Calu3 (cell line): ENCODE data around the gene APOL6. TPM values are rescaled to one million over a fixed set of nuclear protein-coding genes. Genes with fewer than 3 reads are reported as not detected.

ENCODE experiments used
- Bru-seq: library from RNA; stranded (reverse); fragments of 400-500 nt; gene quantifications from one replicate; lab custom pipeline; 2021; lab: Mats Ljungman, UMichigan
- BruChase-seq, 2 experiments: library from RNA; stranded (reverse); fragments of 400-500 nt; gene quantifications; one replicate each; lab custom pipeline; 2021; lab: Mats Ljungman, UMichigan
- BruUV-seq: library from RNA; stranded (reverse); fragments of 400-500 nt; replicated peaks from 2 replicates; lab custom pipeline; 2021; lab: Mats Ljungman, UMichigan
- CTCF ChIA-PET: fragments of 300-600 bp; sonication (Branson Sonifier 250); formaldehyde crosslinking; loops from one replicate; lab custom pipeline; 2022; ENCODE audit warnings: antibody characterized with exemption; lab: Charles Lee
- DNase-seq: peaks from one replicate; pipeline ENCODE4 v3.0.0; 2022
- H3K27ac Mint-ChIP-seq: one replicate; pipeline ENCODE4 v1.8.0; 2022; ENCODE audit warnings: mixed read lengths; ENCODE audit not compliant: unreplicated experiment
- H3K27me3 Mint-ChIP-seq: one replicate; pipeline ENCODE4 v1.8.0; 2022; ENCODE audit warnings: mixed read lengths; ENCODE audit not compliant: unreplicated experiment
- H3K36me3 Mint-ChIP-seq: one replicate; pipeline ENCODE4 v1.8.0; 2022; ENCODE audit warnings: mild to moderate bottlenecking, moderate library complexity, mixed read lengths; ENCODE audit not compliant: insufficient read depth, unreplicated experiment
- H3K4me1 Mint-ChIP-seq: one replicate; pipeline ENCODE4 v1.8.0; 2022; ENCODE audit warnings: mild to moderate bottlenecking, low read depth, mixed read lengths; ENCODE audit not compliant: unreplicated experiment
- H3K4me3 Mint-ChIP-seq: one replicate; pipeline ENCODE4 v1.8.0; 2022; ENCODE audit warnings: mild to moderate bottlenecking, low read depth, moderate library complexity, mixed read lengths; ENCODE audit not compliant: unreplicated experiment
- H3K9me3 Mint-ChIP-seq: one replicate; pipeline ENCODE4 v1.8.0; 2022; ENCODE audit warnings: low read depth, mixed read lengths; ENCODE audit not compliant: unreplicated experiment
- CTCF ChIP-seq: fragments of 200-600 bp; IDR thresholded peaks from one replicate; pipeline ENCODE4 v1.8.0; 2022; ENCODE audit warnings: antibody characterized with exemption; ENCODE audit not compliant: unreplicated experiment
- intact Hi-C: fragments of 100-400 bp; cut with micrococcal nuclease; formaldehyde crosslinking; loops from one replicate; pipeline ENCODE4 v1.10.0; 2022; ENCODE audit not compliant: unreplicated experiment
- long read RNA-seq: library from polyadenylated mRNA; stranded (forward); transcript quantifications from one replicate; pipeline ENCODE4 v2.0.0, GENCODE V29; 2022
- total RNA-seq: library from RNA; stranded (reverse); gene quantifications from 2 replicates; pipeline ENCODE4 v1.2.3, GENCODE V29; 2022

Gene APOL6
- total RNA-seq, result 24.0 and 39.9 TPM in 2 replicates
- Bru-seq, nascent RNA, result percentile 93 among the genes with signal in this experiment
- BruChase-seq, experiment 1, labeled RNA remaining after a 6-hour chase, result percentile 98 among the genes with signal in this experiment
- percentile 97 among the genes with signal in this experiment for BruChase-seq, experiment 2, labeled RNA remaining after a 2-hour chase
- long read RNA-seq, full-length matches to known transcripts, result 6 of 22 reads
- long read RNA-seq, partial matches to known transcripts, result 0 of 22 reads
- long read RNA-seq, other reads (novel, unspliced or antisense), result 16 of 22 reads

- BruUV-seq, result TSS peak; percentile 73
Observed at GRCh38 chr22:35648066-35649025, at the start of gene APOL6. Gene APOL6 (plus strand): TSS chr22:35648446. CDS start chr22:35656426, 7,980 bp downstream.

GRCh38 chr22:35599364-35599763 is 48.9 kb upstream of the APOL6 start:
- BruUV-seq, result no TSS peak
- DNase-seq, result no peak
- H3K9me3 Mint-ChIP-seq, result no peaks in the 10 kb centered on the region
- no peak for TF ChIP-seq CTCF
- intact Hi-C loops, result no loop called here
- H3K27me3 Mint-ChIP-seq, result no peaks in the 10 kb centered on the region
- CTCF ChIA-PET, result no interaction called here
- H3K27ac Mint-ChIP-seq, result no peak overlapping the region
- no peaks in the 10 kb centered on the region for H3K4me1 Mint-ChIP-seq
- H3K36me3 Mint-ChIP-seq, result no peaks in the 10 kb centered on the region
- H3K4me3 Mint-ChIP-seq, result no peak overlapping the region

More at GRCh38 chr22:35648066-35649025, at the start of gene APOL6:
- peak within 1 kb of the TSS; percentile 97 for H3K4me3 Mint-ChIP-seq
- DNase-seq, result peak; percentile 37
- H3K4me1 Mint-ChIP-seq, result peaks cover 15% of the 10 kb centered on the region
- intact Hi-C loops, result no loop called here
- peaks cover 17% of the 10 kb centered on the region for H3K36me3 Mint-ChIP-seq
- H3K27ac Mint-ChIP-seq, result peak within 1 kb of the TSS; percentile 100
- H3K27me3 Mint-ChIP-seq, result no peaks in the 10 kb centered on the region
- CTCF ChIA-PET, result interaction anchor here (0.6 to 1.2 kb wide), 4 partner anchors 18 to 411 kb away, joined by 3 to 6 read pairs (median 5); no protein-coding TSS in a partner anchor
- peaks cover 2% of the 10 kb centered on the region for H3K9me3 Mint-ChIP-seq
- no peak for TF ChIP-seq CTCF

GRCh38 chr22:35600476-35600875 is 47.8 kb upstream of the APOL6 start:
- no peak overlapping the region for H3K4me3 Mint-ChIP-seq
- TF ChIP-seq CTCF, result no peak
- H3K9me3 Mint-ChIP-seq, result no peaks in the 10 kb centered on the region
- no peak for DNase-seq
- intact Hi-C loops, result no loop called here
- H3K4me1 Mint-ChIP-seq, result no peaks in the 10 kb centered on the region
- no peak overlapping the region for H3K27ac Mint-ChIP-seq
- no peaks in the 10 kb centered on the region for H3K36me3 Mint-ChIP-seq
- no peaks in the 10 kb centered on the region for H3K27me3 Mint-ChIP-seq
- BruUV-seq, result no TSS peak
- CTCF ChIA-PET, result no interaction called here

- BruUV-seq, result no TSS peak
- Mint-ChIP-seq H3K36me3 (no peaks in the 10 kb centered on the region), H3K4me3 (no peak overlapping the region), H3K27ac (no peak overlapping the region), H3K4me1 (no peaks in the 10 kb centered on the region), H3K27me3 (no peaks in the 10 kb centered on the region), H3K9me3 (no peaks in the 10 kb centered on the region)
- no peak for DNase-seq
- CTCF ChIA-PET, result no interaction called here
- no peak for TF ChIP-seq CTCF
- intact Hi-C loops, result no loop called here
Observed at GRCh38 chr22:35601013-35601580, 47.1 kb upstream of the APOL6 start.
